GM18951 (cell line): ENCODE results near the gene CNIH4.
"Not testable (repeated sequence)": the region's sequence is repeated elsewhere in the genome, so short reads cannot be mapped to it uniquely, and the experiment has no call there.

Experiments used
- POLR2A ChIP-seq: IDR thresholded peaks from 4 replicates; pipeline ENCODE4 v1.6.1; 2011; ENCODE audit warnings: mild to moderate bottlenecking; ENCODE audit not compliant: insufficient read length, insufficient read depth; ENCODE audit errors: extremely low read depth
- in situ Hi-C: fragments of 300-500 bp; cut with MboI; formaldehyde crosslinking; loops from one replicate; pipeline ENCODE4 v1.12.0; 2022; ENCODE audit warnings: low sequenced_read_pairs, mixed read lengths, inconsistent platforms; ENCODE audit not compliant: unreplicated experiment

Gene CNIH4

DNA sequence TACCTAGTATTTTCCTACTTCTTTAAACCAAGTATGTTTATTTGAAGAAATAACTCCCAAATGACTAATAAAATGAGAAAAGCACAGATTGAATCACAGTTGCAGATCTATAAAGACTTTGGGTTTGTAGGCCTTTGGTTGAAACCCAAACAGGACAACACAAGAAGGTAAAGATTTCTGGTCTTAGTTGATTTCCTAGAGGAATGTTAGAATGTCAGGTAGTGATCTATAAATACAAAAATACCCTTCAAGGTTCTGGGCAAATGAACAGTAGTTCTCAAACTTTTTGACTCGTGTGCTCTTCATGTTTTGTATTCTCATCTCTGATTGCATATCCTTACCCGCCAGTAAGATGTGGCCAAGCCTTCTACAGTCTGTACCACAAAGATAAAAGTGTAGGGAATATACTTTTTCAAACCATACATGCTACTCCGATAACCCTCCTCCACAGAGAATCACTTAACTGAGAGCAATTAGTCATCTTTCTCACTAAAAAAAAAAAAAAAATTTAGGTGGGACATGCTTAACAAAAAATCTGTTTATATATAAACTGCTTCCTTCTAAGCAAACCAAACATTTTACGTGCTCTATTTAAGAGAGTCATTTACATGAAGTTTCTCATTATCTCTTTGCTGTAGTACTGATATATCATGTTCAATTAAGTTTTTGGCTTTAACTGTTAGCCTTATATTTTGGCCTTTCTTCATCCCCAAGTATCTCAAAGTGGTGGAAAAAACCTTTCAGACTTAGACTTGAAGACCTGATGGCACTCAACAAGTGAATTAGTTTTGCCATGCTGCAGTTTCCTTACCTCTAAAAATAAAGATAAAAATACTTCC lies 36.0 kb downstream of the CNIH4 start:
- TF ChIP-seq POLR2A = no peak
- in situ Hi-C loops = no loop called here

DNA sequence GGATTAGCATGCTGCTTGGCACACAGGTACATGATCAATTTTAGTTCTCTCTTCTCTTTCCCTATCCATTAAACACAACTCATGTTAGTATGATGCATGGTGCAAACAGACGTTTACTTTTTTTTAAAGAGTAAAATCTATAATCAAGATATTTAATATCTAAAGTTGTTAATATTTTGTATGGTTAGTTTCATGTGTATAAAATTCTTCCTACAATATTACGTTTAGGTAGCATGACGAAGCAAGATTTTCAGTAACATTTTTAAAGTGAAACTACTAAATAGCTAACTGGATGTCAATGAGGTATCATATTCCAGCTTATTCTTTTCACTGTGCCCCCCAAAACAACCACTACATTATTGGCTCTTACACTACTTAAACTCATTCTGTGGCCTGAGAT lies 36.6 kb downstream of the CNIH4 start:
- in situ Hi-C loops = no loop called here

GRCh38 chr1:224399887-224400286 lies 43.2 kb downstream of the CNIH4 start:
- TF ChIP-seq POLR2A = no peak
- in situ Hi-C loops = no loop called here

More for the DNA sequence above, 36.6 kb downstream of the CNIH4 start:
- TF ChIP-seq POLR2A = no peak

DNA sequence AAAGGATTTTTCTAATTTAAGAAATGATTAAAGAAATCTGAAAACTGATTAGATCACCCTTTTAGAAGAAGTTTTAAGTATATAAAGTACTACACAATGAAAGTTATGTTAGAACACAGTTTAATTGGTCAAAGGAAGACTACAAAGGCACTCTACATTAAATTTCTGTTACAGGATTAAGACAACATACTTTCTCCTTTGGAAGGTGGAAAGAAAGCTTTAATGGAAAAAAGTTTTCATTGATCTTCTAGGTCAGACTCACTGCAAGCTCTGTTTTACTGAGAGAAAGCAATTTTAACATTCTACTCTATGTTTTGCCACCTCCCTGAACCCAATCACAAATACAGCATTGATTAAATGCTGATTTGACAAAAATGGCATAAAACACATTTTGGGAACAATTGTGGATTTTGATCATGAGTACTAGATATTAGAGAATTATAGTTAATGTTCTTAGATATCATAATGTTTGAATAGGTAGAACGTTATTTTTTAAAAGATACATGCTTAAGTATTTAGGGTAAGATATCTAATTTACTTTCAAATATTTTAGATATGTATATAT lies 45.9 kb downstream of the CNIH4 start:
- no peak for TF ChIP-seq POLR2A
- in situ Hi-C loops = no loop called here

GRCh38 chr1:224404916-224405603 lies 48.4 kb downstream of the CNIH4 start:
- no peak for TF ChIP-seq POLR2A
- in situ Hi-C loops = no loop called here

- in situ Hi-C loops = no loop called here
- no peak for TF ChIP-seq POLR2A
Measured at GRCh38 chr1:224405604-224405970, 48.9 kb downstream of the CNIH4 start.

GRCh38 chr1:224406216-224406615 lies 49.5 kb downstream of the CNIH4 start:
- no peak for TF ChIP-seq POLR2A
- in situ Hi-C loops = no loop called here

DNA sequence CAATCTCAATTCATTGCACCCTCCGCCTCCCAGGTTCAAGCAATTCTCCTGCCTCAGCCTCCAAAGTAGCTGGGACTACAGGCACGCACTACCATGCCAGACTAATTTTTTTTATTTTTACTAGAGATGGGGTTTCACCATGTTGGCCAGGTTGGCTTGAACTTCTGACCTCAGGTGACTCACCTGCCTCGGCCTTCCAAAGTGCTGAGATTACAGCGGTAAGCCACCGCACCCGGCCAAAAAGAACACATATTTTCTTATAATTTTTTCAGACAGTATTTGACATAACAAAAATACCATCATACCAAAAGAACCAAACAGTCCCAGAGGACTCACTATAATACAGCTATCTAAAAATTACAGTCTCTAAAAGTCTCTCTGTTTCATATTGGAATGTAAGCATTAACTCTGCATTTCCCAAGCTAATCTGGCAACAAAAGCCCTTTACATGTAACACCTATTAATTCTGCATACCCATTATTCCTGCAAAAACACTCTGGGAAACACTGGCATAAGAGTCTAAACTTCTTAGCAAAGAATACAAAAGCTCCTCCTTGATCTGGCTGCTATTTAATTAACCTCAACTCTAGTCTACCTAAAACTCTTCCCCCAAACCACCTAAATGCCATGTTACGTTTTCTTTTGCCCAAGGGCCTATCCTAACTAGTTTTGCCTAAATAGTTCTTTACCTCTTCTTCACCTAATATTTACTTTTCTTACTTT lies 51.1 kb downstream of the CNIH4 start:
- no peak for TF ChIP-seq POLR2A
- in situ Hi-C loops = no loop called here

DNA sequence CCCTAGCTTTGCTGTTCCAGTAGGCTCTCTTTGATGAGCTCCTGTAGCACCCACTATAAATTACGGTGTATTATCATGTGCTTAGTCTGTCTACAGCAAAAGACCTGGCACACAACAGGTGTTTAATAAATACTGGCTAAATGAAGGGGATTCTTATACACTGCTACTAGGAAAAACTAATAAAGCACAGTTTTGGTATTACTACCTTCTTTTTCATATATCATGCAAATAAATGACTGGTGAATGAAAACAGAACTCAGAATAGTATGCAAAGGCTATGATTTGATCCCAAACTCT lies 51.6 kb downstream of the CNIH4 start:
- in situ Hi-C loops = no loop called here
- no peak for TF ChIP-seq POLR2A

DNA sequence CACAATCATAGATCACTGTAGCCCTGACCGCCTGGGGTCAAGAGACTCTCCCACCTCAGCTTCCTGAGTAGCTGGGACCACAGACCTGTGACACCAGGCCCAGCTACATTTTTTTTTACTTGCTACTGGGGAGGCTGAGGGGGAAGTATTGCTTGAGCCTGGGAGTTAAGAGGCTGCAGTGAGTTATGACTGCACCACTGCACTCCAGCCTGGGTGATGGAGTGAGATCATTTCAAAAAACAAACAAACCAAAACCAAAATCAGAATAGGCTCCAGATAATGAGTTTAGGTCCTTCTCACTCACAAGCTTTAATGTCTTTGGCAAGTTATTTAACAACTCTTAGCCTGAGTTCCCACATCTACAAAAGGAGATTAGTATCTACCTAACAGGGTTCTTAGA lies 55.1 kb downstream of the CNIH4 start:
- in situ Hi-C loops = no loop called here
- TF ChIP-seq POLR2A = no peak

DNA sequence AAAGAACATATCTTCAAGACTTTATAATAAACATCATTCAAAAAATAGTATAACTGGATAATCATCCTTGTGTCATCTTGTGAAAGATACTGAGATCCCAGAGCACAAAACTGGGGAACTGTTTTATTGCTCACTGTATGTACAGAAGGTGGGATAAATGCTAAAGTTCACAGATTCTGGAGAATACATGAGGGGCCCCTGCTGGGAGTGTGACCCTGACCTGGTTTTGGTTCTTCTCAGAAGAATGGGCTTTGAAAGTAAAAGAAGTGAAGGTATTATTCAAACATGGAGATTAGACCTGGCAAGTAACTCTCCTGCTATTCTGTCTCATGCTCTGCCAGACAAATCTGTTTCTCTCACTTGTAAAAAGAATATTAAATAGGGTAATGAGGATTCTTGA lies 63.4 kb downstream of the CNIH4 start:
- TF ChIP-seq POLR2A = no peak
- in situ Hi-C loops = no loop called here

DNA sequence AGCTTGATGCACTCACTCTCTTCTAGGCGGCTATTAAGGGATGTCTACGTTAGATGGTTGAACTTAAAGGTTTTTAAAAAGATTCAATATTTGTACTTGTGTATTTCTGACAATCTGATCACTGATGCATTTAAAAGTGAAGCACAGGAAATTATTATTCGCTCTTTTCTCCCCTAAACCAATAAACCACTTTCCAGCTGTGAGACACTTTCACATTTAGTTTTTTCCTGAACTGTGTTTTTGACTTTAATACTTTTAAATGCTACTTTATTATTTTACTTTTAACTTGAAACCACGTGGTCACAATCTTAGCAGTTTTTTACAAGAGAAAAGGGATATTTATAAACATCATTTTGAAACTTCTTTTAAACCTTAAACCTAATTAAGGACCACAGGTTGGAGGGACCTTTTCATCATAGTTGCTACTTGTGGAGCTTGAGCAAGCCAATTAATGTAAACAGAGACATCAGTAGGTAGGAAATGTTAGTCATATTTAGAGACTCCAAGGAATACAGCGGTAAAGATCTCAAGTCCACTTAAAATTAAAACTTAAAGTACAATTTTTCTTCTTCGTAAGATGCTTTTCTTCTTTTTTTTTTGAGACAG lies 68.7 kb downstream of the CNIH4 start:
- TF ChIP-seq POLR2A = no peak
- in situ Hi-C loops = no loop called here

DNA sequence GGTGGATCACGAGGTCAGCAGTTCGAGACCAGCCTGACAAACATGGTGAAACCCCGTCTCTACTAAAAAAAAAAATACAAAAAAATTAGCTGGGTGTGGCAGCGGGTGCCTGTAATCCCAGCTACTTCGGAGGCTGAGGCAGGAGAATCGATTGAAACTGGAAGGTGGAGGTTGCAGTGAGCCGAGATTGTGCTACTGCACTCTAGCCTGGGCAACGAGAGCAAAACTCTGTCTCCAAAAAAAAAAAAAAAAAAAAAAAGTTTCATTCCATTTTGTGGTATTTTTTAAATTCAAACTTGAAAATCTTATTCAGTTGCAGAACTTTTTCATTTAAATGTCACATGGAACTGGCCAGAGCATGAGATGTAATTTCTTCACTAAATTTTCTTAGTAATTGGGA lies 70.2 kb downstream of the CNIH4 start:
- in situ Hi-C loops = not testable (repeated sequence)

DNA sequence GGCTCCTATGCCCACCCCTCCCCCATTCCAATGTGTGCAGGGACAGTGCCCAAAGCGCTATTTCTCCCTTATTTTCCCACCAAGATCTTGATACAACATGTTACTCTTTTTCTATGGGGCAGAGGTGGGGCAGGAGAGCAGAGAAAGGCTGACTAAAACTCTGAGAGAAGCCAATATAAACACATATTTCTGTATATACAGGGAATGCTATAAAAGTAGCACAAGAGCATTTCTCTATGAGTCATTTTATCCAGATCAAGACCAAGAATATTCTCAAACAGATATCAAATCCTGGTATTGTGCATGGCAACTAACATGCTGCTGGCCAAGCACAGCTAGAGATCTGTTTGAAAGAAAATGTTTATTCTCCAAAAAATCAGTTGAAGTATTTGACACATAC lies 70.7 kb downstream of the CNIH4 start:
- in situ Hi-C loops = no loop called here
- no peak for TF ChIP-seq POLR2A

DNA sequence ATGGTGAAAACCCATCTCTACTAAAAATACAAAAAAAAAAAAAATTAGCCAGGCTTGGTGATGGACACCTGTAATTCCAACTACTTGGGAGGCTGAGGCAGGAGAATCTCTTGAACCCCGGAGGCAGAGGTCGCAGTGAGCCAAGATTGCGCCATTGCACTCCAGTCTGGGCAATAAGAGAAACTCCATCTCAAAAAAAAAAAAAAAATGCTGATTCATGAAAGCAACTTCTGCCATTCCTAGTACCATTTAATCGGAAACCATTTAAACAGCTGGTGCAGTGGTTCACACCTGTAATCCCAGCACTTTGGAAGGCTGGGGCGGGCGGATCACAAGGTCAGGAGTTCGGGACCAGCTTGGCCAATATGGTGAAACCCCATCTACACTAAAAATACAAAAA lies 72.0 kb downstream of the CNIH4 start:
- in situ Hi-C loops = not testable (repeated sequence)
